K562 treated with DMSO at 1 percent for 12 hours (cell line): ENCODE data around the gene SLC25A45. TPM values are rescaled to one million over a fixed set of nuclear protein-coding genes. Genes with fewer than 3 reads are reported as not detected.

Source experiments
- total RNA-seq: library from RNA; unstranded; fragments of 300-600 nt; gene quantifications from 2 replicates; pipeline ENCODE4 v1.2.3, GENCODE V29; 2022; ENCODE audit not compliant: insufficient read depth

SLC25A45 gene
- total RNA-seq: 0.65 and 1.1 TPM in 2 replicates

DNA sequence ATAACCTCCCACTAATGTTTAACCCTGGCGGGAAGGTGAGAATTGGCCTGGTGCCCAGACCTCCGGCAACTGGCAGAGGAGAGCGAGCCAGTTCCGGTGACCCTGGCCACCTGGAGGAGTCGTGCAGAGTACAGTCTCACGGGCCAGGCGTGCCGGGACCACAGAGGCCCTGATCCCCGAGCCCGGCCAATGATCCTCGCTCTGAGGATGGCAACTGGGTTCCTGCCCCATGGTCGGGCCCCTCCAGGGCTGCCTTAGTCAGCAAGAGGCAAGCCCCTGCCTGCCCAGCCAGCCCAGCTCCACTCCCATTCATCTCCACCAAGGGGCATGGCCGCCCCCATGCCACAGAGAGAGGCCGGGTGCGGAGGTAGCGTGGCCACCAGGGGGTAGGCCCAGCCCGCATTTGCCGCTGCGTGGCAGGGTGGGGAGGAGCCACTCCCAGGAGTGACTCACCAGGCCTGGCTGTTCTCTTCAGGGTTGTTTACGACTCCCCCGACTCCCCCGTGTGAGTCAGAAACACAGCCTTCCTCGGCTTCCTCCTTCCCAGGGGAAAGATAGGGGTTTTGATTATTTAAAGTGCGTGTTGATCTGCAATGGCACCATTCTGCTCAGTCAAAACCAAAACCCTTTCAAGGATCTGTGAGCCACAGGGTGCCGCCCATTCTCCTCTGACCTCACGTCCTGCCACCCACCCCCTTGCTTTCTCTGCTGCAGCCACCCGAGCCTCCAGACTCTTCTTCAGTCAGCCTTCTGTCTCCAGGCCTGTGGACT is at the start of gene SLC25A45:
Gene SLC25A45, minus strand, starts transcription at position 614 of the 771 bp plus-strand sequence. CDS start 695 bp downstream, outside the sequence.

GRCh38 chr11:65422633-65423515 is 40.4 kb upstream of the SLC25A45 start, which contains the start of gene NEAT1:
Gene NEAT1, plus strand, starts transcription at chr11:65422798.

DNA sequence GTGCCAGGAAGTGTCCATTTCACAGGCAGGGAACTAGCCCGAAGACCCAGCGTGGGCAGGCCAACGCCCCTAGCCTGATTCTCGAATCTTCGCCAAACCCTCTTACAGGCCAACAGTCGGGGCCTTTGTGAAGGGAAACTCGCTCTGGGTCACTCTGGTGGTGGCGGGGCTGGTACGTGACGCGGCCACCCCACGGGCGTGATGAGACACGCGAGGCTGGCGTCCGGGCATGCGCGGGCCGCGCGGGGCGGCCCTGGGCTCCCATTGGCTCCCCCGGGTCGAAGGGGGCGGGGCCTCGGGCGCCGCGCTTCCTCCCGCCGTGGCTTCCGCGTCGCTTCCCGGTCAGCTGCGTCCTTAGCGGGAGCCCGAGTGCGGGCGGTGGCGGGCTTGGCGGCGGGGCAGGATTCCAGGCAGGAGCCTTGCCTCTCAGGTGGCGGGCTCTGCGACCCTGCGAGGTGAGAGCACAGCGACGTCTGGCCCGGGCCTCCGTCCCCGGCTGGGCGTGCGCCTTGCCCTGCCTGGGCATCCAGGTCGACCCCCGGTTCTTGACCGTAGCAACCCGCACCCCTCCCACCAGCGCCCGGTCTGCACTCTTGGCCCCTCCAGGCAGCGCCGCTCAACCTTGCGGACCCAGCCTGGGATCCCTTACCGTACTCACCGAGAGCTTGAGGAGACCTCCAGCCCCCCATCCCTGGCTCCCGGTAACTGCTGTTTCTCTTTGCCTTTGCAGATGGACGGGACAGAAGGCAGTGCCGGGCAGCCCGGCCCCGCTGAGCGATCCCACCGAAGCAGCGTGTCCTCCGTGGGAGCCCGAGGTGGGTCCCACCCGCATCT is 4.1 kb upstream of the SLC25A45 start, which contains the start of gene FRMD8:
Gene FRMD8, plus strand, starts transcription at position 331 of the 834 bp plus-strand sequence. Its CDS starts 400 bp downstream, at position 731.

GRCh38 chr11:65354265-65355012 is 28.0 kb downstream of the SLC25A45 start, which contains the start of gene TIGD3:
Gene TIGD3, plus strand, starts transcription at chr11:65354751. Its CDS starts 1,058 bp downstream, at chr11:65355809.

Other genes starting within 250 kb of the SLC25A45 start
- gene SYVN1, start 248.1 kb downstream of the SLC25A45 start, total RNA-seq: 30.5 and 61.8 TPM in 2 replicates
- gene SPDYC, start 212.4 kb downstream of the SLC25A45 start, total RNA-seq: 15.3 and 19.5 TPM in 2 replicates
- 157 and 166 TPM in 2 replicates for gene CAPN1, start 200.7 kb downstream of the SLC25A45 start, total RNA-seq
- gene POLA2, start 120.7 kb downstream of the SLC25A45 start, total RNA-seq: 24.4 and 36.9 TPM in 2 replicates
- gene CDC42EP2, start 67.8 kb downstream of the SLC25A45 start, total RNA-seq: 1.0 and 6.6 TPM in 2 replicates
- 41.9 and 70.0 TPM in 2 replicates for gene DPF2, start 48.8 kb downstream of the SLC25A45 start, total RNA-seq
- gene TIGD3, start 27.9 kb downstream of the SLC25A45 start, total RNA-seq: 6.5 and 7.1 TPM in 2 replicates
- 35.7 and 51.6 TPM in 2 replicates for gene FRMD8, start 4.0 kb upstream of the SLC25A45 start, total RNA-seq
- 9.8 and 52.5 TPM in 2 replicates for gene NEAT1, start 40.2 kb upstream of the SLC25A45 start, total RNA-seq
- 148 and 227 TPM in 2 replicates for gene MALAT1, start 116.4 kb upstream of the SLC25A45 start, total RNA-seq
- 110 and 115 TPM in 2 replicates for gene SCYL1, start 142.4 kb upstream of the SLC25A45 start, total RNA-seq
- gene LTBP3, start 175.7 kb upstream of the SLC25A45 start, total RNA-seq: 34.0 and 34.5 TPM in 2 replicates
- gene ZNRD2, start 187.8 kb upstream of the SLC25A45 start, total RNA-seq: 42.5 and 54.0 TPM in 2 replicates
- 94.7 and 125 TPM in 2 replicates for gene FAM89B, start 189.9 kb upstream of the SLC25A45 start, total RNA-seq
- gene EHBP1L1, start 193.4 kb upstream of the SLC25A45 start, total RNA-seq: 47.2 and 71.8 TPM in 2 replicates
- gene KCNK7, start 213.2 kb upstream of the SLC25A45 start, total RNA-seq: not detected in 2 replicates
- 58.8 and 67.8 TPM in 2 replicates for gene MAP3K11, start 231.6 kb upstream of the SLC25A45 start, total RNA-seq
- gene PCNX3, start 233.1 kb upstream of the SLC25A45 start, total RNA-seq: 29.9 and 49.8 TPM in 2 replicates